HG02798 (cell line): ENCODE measurements around the gene NUAK2.
"Not testable (repeated sequence)": the region's sequence is repeated elsewhere in the genome, so short reads cannot be mapped to it uniquely, and the experiment has no call there.

Experiments
- ATAC-seq: cut with Tn5 transposase; IDR thresholded peaks from one replicate; pipeline ENCODE4 v1.9.1; 2021; ENCODE audit warnings: mild to moderate bottlenecking; ENCODE audit not compliant: unreplicated experiment, poor library complexity

Gene NUAK2

DNA sequence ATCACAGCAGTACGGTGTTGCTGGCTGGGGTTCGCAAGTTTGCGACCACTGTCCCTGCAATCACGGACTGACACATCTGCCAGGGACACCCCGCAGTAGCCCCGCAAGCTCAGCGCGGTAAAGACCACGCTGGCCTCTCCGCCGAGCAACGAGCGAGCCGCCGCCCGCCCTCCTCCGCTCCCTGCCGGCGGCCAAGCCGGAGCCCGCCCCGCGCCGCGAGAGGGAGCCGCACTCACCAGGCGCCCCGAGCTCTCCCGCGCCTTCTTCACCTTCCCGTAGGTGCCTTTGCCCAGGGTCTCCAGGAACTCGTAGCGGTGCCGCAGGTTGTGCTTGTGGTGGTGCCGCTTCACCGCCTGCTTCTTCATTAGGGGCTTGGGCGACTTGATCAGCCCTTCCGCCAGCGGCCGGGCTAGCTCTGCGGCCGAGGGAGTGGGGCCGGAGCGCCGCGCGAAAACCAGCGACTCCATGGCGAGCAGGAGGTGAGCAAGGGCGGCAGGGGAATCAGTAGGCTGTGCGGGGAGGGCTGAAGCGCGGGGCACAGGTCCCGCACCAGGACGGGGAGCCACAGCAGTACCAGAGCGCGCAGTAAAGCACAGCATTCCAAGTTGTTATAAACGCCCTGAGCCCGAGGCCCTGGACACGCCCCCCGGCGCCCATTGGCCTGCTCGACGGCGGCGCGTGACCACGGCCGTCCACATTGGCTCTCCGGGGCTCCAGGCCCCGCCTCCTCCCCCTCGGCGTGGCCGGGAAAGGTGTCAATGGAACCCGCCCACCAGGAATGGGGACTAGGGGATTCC lies at the start of gene NUAK2:
TSS of gene NUAK2 (minus strand) at position 584 of the 797 bp plus-strand sequence. CDS start at position 467, 117 bp downstream.
- peak; percentile 60 for ATAC-seq

DNA sequence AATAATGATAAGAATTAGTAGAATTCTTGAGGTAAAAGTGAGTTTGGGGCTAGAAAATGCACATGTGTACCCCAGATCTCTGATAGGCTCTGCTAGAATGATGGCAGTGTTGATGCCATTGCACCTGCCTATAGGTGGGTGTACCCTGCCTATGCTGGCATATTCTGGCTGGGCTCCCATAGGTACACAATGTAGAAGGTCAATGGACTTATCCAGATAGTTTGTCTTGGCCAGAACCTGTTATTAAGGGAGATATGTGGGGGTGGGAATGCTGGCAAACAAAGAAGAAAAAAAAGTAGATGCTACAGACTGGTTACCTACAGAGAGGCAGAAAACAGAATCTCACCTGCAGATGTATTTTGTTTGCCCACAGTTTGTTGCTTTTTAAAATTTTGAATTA lies 49.2 kb upstream of the NUAK2 start:
- no peak for ATAC-seq

DNA sequence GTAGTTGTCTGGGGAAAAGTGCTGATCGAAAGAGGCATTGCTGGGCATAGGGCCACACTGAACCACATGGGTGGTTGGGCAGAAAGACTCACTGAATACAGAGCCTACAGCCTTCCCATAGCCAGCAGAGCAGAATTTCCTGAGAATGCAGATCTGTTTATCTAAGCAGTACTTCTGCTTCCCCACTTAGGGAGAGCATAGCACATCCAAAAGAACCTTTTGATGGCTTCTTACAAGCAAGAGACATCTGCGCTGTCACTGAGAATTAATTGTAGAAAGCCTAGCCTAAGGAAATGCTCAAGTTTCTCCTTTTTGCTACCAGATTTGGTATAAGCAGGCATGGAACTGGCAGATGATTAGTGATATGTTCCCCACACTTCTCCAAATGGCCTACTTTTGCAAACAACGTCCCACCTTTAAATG lies 48.2 kb upstream of the NUAK2 start:
- no peak for ATAC-seq

DNA sequence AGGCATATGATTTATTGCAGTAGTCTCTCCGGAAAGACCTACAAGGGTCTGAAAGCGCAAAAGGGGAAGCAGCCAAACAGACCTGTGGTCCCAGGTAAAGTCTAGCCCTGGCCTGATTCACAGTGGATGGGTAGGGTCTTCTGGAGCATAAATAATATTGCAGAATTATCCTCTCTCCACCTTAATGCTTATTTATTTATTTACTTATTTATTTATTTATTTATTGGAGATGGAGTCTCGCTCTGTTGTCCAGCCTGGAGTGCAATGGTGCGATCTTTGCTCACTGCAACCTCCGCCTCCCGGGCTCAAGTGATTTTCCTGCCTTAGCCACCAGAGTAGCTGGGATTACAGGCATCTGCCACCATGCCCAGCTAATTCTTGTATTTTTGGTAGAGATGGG lies 46.9 kb upstream of the NUAK2 start:
- ATAC-seq = no peak

DNA sequence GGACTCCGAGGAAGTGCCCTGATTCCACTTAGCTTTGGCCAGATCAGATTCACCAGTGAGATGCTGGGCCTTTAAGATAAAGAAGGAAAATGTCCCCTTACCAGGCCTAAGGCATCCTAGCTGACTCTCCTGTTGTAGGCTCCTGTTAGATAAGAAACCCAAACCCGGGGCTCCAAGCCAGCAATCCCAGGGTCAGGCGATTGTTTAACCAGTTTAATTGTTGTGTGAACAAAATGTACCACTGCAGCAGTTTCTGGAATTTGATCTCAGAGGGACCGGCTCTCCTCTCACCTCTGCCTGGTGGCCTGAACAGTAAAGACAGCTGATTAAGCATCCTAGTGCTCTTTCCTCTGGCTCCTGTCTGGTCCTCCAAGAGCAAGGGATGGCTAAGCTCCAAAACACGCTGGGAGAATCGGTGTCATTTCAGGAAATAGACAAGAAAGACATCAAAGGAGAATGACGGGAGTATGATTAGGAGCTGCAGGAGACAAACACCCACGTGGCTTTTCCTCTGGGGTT lies 44.5 kb upstream of the NUAK2 start:
- no peak for ATAC-seq

DNA sequence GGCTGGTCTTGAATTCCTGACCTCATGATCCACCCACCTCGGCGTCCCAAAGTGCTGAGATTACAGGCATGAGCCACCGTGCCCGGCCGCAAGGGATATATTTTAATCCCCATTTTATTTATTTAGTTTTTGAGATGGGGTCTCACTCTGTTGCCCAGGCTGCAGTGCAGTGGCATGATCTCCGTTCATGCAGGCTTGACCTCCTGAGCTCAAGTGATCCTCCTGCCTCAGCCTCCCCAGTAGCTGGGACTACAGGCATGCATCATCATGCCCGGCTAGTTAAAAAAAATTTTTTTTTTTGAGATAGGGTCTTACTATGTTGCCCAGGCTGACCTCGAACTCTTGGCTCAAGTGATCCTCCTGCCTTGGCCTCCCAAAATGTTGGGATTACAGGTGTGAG lies 43.5 kb upstream of the NUAK2 start:
- ATAC-seq = not testable (repeated sequence)

DNA sequence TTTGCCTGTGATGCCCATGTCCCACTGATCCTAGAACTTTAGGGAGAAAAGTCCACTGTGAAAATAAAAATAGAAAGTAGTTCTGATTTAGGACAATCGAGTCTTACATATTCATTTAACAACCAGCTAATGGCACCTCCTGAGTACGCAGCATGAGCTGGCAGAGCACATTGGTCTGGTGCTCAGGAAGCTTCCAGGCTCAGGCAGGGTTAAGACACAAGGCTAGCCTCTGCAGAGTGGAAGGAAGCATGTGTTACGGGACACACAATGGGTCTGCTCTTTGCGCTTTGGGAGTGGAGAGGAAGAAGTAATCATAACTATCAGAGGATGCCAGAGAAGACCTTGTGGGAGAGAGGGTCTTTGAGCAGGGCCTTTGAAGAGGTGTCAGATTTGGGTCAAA lies 39.3 kb upstream of the NUAK2 start:
- no peak for ATAC-seq

DNA sequence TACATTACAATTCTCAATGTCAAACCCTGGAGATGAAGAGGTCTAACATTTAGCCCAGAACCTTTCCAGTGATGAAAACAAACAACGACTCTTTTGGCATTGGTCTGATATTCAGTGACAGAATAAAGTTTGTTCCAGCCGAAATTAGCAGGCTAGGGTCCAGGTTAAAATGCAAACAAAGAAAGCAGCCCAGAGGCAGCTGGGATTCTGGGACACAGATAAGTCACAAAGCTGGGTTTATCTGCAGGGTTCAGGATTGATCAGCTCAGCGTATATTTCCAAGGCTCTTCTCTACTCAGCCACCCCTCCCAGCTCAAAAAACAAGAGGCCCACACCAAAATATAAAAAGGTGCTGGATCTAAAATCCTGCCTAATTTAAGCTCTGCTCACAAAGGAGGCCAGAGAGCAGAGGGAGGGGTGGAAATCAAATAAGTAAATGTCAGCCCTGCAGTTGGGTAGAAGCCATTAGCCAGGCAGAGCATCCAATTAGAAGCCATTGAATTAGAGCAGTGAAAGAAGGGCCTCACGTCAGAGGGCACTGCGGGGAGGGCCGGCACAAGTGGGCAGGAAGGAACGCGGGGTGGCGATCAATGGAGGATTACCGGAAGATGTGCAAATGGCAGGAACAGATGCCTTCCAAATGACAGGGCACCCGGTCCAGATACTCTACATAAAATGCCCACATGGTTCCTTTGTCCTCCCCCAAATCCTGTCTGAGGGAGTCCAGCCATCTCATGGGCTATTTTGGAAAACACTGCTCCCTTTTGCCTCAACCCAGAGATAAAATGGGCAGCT lies 38.4 kb upstream of the NUAK2 start:
- ATAC-seq = no peak

DNA sequence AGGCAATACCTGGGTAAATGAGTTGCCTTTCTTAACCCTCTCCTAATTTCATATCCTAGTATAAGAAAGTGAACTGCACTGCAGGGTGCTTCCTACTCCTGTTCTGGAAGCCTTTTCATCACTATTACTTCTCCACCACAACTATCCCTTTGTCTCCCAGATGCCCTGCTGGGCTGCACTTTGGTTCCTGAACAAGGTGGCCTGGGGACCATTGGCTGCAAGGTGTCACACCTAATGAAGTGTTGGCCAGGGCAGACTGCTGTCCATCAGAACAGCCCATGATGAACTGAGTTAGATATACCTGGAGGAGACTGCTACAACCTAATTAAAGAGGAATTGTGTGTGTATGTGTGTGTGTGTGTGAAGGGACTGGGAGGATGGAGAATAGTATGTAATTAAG lies 37.0 kb upstream of the NUAK2 start:
- ATAC-seq = no peak

DNA sequence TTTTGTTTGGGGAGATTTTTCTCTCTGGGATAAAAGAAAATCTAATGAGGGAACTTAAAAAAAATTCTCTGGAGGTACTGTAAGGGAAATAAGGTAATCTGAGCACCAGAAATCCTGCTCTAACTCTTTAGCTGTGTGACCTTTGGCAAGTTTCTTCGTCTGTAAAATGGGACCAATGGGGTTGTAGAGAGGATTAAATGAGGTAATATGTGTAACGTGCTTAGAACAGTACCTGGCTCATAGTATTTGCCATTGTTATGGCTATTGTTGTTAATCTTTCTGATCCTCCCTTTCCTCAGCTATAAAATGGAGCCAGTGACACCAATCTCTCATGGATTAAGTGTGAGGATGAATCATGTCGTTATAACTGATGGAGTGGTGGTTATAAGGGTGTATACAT lies 36.0 kb upstream of the NUAK2 start:
- no peak for ATAC-seq

DNA sequence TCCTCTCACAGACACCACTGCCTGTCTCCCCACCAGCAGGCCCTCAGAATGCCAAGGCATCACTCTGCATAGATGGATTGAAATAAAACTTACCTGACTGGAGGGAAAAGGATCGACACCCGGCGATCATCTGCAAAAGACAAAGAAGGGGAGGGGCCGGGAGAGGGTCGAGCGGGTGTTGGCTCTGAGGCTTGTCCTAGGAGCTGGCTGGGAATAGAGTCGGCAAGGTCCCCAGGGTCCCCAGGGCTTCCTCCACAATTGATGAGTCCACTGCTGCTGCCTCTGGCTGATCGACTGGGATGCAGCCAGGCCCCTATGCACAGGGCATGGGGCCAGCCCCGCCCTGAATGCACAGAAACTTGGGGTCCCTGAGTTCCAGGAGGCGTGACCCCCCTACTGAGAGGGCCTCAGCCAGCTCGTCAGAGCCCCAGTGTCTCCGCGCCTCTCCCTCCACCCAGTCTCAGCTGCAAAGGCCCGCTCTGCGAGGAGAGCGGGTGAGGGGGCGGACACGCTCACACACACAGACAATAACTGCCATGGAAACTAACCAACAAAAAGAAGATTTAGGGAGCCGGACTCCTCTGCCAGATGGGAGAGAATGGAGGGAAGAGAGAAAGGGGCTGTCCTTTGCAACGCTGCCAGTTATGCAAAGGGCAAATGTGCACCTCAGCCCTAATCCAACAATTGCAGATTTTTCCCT lies 35.0 kb upstream of the NUAK2 start, which contains the start of gene KLHDC8A:
TSS of gene KLHDC8A (minus strand) at position 483 of the 700 bp plus-strand sequence. CDS start 13,318 bp downstream, outside the sequence.
- ATAC-seq = no peak

DNA sequence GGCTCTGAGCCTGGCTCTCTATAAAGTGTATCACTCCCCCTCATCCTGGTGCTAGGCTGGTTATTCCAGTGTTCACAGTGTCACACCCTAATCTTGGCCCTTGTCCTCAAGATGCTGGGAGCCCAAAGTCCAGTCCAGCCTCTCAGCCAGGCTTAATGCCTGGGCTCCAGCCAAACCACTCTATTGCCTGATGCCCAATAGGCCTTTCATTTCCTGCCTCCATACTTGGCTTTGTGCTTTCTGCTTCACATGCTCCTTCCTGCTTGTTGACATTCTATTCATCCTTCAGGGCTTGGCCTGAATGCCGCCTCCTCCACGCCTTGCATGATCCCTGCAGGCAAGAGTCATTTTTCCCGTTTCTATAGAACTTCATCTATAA lies 33.5 kb upstream of the NUAK2 start:
- no peak for ATAC-seq

DNA sequence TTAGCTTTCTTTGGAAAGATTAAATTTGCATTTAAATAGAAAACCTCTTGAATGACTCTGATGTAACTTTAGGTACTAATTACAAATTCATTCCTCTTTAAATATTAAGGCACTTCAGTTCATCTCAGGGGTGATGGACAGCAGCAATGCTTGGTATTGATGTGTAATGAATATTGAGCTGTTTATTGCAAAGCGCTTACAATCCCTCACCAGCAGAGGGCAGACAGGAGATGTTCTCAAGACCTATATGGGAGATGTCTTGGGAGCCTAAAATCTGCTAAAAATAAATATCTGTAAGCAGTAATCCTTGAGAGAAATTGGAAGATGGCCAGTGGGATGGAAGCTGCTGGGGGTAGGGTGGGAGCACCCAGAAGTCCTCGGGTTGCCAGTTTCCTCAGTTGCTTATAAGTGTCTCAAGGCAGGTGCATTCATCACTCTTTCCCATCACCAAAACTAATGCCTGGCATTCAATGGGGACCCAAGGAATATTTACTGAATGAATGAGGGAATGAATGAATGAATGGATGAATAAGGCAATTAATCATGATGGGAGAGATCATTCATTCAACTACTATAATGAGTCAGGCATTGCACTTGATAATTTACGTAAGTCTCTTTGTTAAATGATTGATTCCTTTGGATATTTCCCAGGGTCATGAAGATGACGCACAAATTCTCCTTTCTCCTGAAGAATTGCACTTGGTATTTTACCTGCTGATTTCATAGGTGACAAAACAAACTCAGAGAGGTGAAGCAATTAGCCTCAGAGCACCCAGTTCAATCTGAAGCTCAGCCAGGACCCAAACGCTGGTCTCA lies 32.9 kb upstream of the NUAK2 start:
- ATAC-seq = no peak

DNA sequence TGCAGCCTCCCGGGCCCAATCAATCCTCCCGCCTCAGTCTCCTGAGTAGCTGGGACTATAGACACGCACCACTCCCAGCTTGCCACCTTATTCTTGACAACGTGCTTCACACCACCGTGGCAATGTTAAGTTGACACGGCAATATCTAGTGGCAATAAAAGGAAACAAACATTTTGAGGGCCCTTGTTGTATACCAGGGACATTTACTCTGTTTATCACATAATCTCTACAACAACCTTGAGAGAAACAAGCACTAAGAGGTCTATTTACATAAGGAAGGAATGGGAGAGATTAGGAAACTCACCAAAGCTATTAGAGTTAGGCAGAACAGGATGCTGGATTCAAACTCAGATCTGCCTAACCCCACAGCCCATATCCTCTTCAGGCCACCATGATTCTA lies 32.1 kb upstream of the NUAK2 start:
- ATAC-seq = no peak

DNA sequence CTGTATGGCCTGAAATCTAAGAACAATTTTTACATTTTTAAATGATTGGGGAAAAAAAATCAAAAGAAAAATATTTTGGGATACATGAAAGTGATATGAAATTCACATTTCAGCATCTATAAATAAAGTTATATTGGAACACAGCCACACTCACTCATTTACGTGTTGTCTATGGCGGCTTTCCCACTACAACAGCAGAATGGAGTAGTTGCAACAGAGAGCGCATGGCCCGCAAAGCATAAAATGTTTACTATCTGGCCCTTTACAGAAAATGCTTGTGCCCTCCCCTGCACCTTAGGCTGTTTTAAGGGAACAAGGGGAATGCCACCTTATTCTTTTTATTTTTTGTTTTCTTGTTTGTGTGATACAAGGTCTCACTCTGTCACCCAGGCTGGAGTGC lies 31.6 kb upstream of the NUAK2 start:
- no peak for ATAC-seq

DNA sequence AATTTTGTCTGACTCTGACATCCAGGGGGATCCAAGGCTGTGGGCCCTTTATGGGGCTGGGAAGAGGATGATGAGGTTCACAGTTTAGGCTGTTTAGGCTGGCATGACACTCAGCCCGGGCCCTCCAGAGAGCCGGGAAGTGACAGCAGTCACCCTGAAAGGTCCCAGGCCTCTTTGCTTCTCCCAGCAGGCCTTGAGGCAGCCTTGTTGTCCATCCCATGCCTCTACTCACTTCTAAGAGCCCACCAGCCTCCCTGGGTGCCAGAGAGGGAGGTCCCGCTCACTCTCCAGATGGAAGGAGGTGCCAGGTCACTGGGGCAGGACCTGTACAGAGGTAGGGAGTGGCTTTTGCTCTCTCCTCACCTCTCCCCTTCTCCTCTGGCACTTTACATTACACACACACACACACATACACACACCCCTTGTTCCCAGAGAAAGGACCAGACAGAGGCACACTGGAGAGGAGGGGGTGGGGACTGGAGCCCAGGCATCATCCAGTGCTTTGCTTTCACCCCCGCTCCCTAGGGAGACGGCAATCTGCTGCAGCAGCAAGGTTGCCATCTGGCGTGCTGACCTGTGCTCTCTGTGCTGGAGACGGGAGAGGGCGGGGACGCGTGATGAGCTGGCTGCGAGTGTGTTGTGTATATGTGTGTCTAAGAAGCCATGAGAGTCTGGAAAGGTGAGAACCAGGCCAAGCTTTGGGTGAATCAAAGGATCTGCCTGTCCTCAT lies 30.6 kb upstream of the NUAK2 start:
- no peak for ATAC-seq

DNA sequence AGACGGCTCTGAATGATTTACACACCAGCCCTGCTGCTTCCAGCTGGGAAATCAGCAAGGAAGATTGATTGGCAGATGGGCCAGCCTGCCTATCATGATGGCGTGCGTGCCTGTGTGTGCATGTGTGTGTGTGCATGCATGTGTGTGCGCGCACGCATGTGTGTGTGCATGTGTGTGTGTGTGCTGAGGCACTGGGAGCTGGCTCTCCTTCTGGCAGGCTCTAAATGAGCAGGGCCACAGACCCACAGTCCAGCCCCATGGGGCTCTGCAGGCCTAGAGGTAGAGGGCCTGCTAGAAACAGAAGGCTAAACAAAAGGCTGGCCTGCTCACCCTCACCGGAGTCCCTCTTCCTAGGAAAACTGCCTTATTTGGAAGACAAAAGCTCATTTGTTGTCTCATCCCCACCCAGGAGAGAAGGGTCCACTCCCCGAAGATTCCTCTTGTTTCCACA lies 29.2 kb upstream of the NUAK2 start:
- ATAC-seq = no peak

DNA sequence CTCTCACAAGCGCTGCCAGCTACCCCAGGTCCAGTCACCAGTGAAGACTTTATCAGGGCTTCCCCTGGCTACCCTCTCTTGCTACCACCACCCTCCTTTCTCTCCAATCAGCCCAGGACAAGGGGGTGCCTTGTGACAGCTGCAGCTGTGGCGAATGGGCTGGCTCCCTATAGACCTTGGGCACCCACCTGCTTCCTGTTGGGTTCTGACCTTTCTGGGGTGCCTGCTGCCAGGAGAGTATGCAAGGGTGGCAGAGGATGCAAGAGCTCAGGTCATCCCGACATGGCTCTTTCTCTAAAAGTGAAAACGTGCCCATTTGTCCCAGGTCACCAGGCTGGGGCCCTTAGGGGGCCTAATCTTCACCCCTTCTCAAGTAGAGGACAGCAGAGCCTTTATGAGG lies 28.6 kb upstream of the NUAK2 start:
- no peak for ATAC-seq
